OCI-LY7 (cell line): Measurements from ENCODE around the gene UBE2G1. TPM values are rescaled to one million over a fixed set of nuclear protein-coding genes. Genes with fewer than 3 reads are reported as not detected.

Experiments
- BruUV-seq: library from RNA; stranded (reverse); fragments of 400-500 nt; replicated peaks from 2 replicates; lab custom pipeline; 2021; lab: Mats Ljungman, UMichigan
- CTCF ChIA-PET: fragments of 300-600 bp; sonication (Branson Sonifier 250); formaldehyde crosslinking; loops from one replicate; lab custom pipeline; 2022; ENCODE audit warnings: antibody characterized with exemption; ENCODE audit not compliant: unreplicated experiment; lab: Charles Lee
- POLR2A ChIA-PET: fragments of 300-600 bp; sonication (Branson Sonifier 250); formaldehyde crosslinking; loops from one replicate; lab custom pipeline; 2022; ENCODE audit warnings: antibody characterized with exemption; lab: Charles Lee
- DNase-seq: peaks from one replicate; pipeline ENCODE4 v3.0.0-alpha.2; 2015; ENCODE audit warnings: low spot score
- H2AFZ ChIP-seq: fragments of 200-600 bp; sonication (generic), shearing (Covaris generic); 2 replicates; pipeline ENCODE4 v1.6.1; 2014; ENCODE audit warnings: mild to moderate bottlenecking, antibody characterized with exemption, low read length, moderate library complexity
- H3K27ac ChIP-seq: fragments of 200-600 bp; sonication (generic); 2 replicates; pipeline ENCODE4 v1.5.1; 2014; ENCODE audit warnings: mixed run types, low read depth, mild to moderate bottlenecking, moderate library complexity, low read length, inconsistent platforms; ENCODE audit not compliant: poor library complexity, severe bottlenecking
- H3K36me3 ChIP-seq: fragments of 200-600 bp; sonication (generic); 2 replicates; pipeline ENCODE4 v1.6.1; 2014; ENCODE audit warnings: mild to moderate bottlenecking, antibody characterized with exemption, low read length, moderate library complexity, mixed read lengths; ENCODE audit not compliant: insufficient read depth
- H3K4me1 ChIP-seq: fragments of 200-600 bp; sonication (generic); 2 replicates; pipeline ENCODE4 v1.5.1; 2014; ENCODE audit warnings: mild to moderate bottlenecking, low read length; ENCODE audit not compliant: insufficient read depth, poor library complexity, severe bottlenecking
- H3K4me2 ChIP-seq: fragments of 200-600 bp; sonication (generic); 2 replicates; pipeline ENCODE4 v1.6.1; 2014; ENCODE audit warnings: mild to moderate bottlenecking, low read length
- H3K4me3 ChIP-seq: fragments of 200-600 bp; sonication (generic); 2 replicates; pipeline ENCODE4 v1.5.1; 2014; ENCODE audit warnings: mild to moderate bottlenecking, low read depth, low read length; ENCODE audit not compliant: poor library complexity, severe bottlenecking
- H3K79me2 ChIP-seq: fragments of 200-600 bp; sonication (generic); 2 replicates; pipeline ENCODE4 v1.6.1; 2016; ENCODE audit warnings: low read depth, mild to moderate bottlenecking, low read length, moderate library complexity, mixed read lengths; ENCODE audit not compliant: insufficient read depth
- H3K9me2 ChIP-seq: fragments of 200-600 bp; sonication (generic); 2 replicates; pipeline ENCODE4 v1.6.1; 2016; ENCODE audit warnings: mild to moderate bottlenecking, low read length, mixed read lengths; ENCODE audit not compliant: insufficient read depth
- H3K9me3 ChIP-seq: fragments of 200-600 bp; sonication (generic); 2 replicates; pipeline ENCODE4 v1.6.1; 2014; ENCODE audit warnings: mild to moderate bottlenecking, mixed run types, low read length, mixed read lengths
- H4K20me1 ChIP-seq: fragments of 200-600 bp; sonication (generic); 2 replicates; pipeline ENCODE4 v1.6.1; 2014; ENCODE audit warnings: mild to moderate bottlenecking, antibody characterized with exemption, low read length, moderate library complexity, mixed read lengths; ENCODE audit not compliant: insufficient read depth
- EZH2phosphoT487 ChIP-seq: fragments of 200-600 bp; sonication (generic); IDR thresholded peaks from 2 replicates; pipeline ENCODE4 v1.6.1; 2018; ENCODE audit warnings: low read depth, borderline replicate concordance, mild to moderate bottlenecking, mixed run types, antibody characterized with exemption, low read length, moderate library complexity, mixed read lengths
- intact Hi-C: fragments of 100-400 bp; cut with micrococcal nuclease; formaldehyde crosslinking; loops from one replicate; pipeline ENCODE4 v1.10.0; 2022; ENCODE audit not compliant: unreplicated experiment
- total RNA-seq, 2 experiments: library from RNA; depleted of rRNA in 1 of 2; stranded (reverse); fragments of >200 nt in 1 of 2; shearing (Covaris generic) in 1 of 2; gene quantifications; 2 replicates each; pipeline ENCODE4 v1.2.3, GENCODE V29; 2014 to 2022
- TF ChIP-seq, protein P1 (sequence below): fragments of 200-600 bp; sonication (generic); conservative IDR thresholded peaks from 2 replicates; pipeline ENCODE4 v1.5.1; 2014; ENCODE audit warnings: mild to moderate bottlenecking, antibody characterized with exemption, low read length, moderate library complexity, mixed read lengths

Gene UBE2G1
- total RNA-seq, 2 experiments from 2014 or later: 115 to 216 TPM

DNA sequence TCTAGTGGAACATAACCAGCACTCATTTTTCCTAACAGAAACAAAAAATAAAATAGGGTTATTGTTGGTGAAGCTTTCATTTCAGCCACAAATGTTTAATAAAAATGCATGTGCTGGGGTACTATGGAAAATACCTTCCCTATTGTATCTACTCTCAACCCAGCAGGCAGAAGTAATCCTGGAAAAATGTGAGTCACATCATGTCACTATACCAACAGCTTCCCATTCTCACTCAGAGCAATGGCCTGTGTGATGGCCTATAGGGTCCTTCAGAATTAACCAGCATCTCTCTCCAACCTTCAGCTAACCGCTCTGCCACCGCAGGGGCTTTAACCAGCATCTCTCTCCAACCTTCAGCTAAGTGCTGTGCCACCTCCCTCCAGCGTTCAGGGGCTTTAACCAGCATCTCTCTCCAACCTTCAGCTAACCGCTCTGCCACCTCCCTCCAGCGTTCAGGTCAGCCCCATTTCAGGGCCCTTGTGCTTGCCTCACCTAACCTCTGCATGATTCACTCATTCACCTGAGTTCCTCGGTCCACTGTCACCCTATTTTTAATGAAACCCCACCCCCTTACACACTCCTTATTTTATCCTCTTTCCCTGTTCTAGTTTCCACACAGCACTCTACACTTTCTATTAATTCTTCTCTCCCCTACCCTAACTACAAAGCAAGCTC, 34.0 kb downstream of the UBE2G1 start:
- no peak for DNase-seq
- H3K4me2 ChIP-seq: peak overlapping the region; percentile 25
- H2AFZ ChIP-seq: no peak overlapping the region
- peaks cover 17% of the 10 kb centered on the region; the same call in 1 of the 2 replicates for H4K20me1 ChIP-seq
- H3K79me2 ChIP-seq: peaks cover 100% of the 10 kb centered on the region
- intact Hi-C loops: no loop called here
- peak overlapping the region; percentile 20 for H3K27ac ChIP-seq
- H3K4me1 ChIP-seq: peaks cover 45% of the 10 kb centered on the region
- no peak overlapping the region for H3K4me3 ChIP-seq
- no peaks in the 10 kb centered on the region for H3K9me2 ChIP-seq
- peaks cover 61% of the 10 kb centered on the region for H3K36me3 ChIP-seq
- POLR2A ChIA-PET: interaction anchor here (0.5 to 1.1 kb wide), 3 partner anchors 12 to 94 kb away, joined by 3 read pairs; no protein-coding TSS in a partner anchor
- CTCF ChIA-PET: no interaction called here
- TF ChIP-seq, protein P1, sequence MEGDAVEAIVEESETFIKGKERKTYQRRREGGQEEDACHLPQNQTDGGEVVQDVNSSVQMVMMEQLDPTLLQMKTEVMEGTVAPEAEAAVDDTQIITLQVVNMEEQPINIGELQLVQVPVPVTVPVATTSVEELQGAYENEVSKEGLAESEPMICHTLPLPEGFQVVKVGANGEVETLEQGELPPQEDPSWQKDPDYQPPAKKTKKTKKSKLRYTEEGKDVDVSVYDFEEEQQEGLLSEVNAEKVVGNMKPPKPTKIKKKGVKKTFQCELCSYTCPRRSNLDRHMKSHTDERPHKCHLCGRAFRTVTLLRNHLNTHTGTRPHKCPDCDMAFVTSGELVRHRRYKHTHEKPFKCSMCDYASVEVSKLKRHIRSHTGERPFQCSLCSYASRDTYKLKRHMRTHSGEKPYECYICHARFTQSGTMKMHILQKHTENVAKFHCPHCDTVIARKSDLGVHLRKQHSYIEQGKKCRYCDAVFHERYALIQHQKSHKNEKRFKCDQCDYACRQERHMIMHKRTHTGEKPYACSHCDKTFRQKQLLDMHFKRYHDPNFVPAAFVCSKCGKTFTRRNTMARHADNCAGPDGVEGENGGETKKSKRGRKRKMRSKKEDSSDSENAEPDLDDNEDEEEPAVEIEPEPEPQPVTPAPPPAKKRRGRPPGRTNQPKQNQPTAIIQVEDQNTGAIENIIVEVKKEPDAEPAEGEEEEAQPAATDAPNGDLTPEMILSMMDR: no peak
- TF ChIP-seq EZH2phosphoT487: no peak
- H3K9me3 ChIP-seq: no peaks in the 10 kb centered on the region
- TSS peak; percentile 38 for BruUV-seq

DNA sequence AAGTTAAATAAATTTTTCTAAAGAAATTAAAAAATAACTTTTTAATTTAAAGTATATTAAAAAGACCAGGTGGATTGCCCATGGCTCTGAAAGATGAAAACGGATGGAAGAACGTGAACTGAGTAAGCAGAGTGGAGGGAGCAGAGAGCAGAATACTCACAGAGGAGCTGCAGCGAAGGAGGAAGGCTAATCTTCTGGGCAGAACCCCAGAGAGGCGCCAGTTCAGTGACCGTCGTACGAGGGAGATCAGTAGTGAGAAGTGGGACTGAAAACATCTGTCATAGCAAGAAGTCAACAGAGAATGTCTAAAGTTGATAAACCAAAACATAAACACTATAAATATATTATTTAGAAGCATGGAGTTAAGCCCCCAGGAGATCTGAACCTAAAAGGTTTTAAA, 34.9 kb downstream of the UBE2G1 start:
- H3K4me3 ChIP-seq: no peak overlapping the region
- peaks cover 40% of the 10 kb centered on the region for H3K4me1 ChIP-seq
- intact Hi-C loops: no loop called here
- H3K9me2 ChIP-seq: no peaks in the 10 kb centered on the region
- BruUV-seq: no TSS peak
- 0 out of 2 replicates have a peak, but pooled peaks cover 1% of the 10 kb centered on the region for H3K9me3 ChIP-seq
- H3K27ac ChIP-seq: no peak overlapping the region
- peaks cover 14% of the 10 kb centered on the region; the same call in 1 of the 2 replicates for H4K20me1 ChIP-seq
- ChIA-PET POLR2A (interaction anchor here (1.1 kb wide), 2 partner anchors 13 to 20 kb away, joined by 3 read pairs; no protein-coding TSS in a partner anchor), CTCF (no interaction called here)
- no peak overlapping the region for H3K4me2 ChIP-seq
- no peak for TF ChIP-seq EZH2phosphoT487
- TF ChIP-seq, protein P1: no peak
- H3K36me3 ChIP-seq: peaks cover 69% of the 10 kb centered on the region
- H2AFZ ChIP-seq: no peak overlapping the region
- peaks cover 100% of the 10 kb centered on the region for H3K79me2 ChIP-seq
- DNase-seq: no peak

DNA sequence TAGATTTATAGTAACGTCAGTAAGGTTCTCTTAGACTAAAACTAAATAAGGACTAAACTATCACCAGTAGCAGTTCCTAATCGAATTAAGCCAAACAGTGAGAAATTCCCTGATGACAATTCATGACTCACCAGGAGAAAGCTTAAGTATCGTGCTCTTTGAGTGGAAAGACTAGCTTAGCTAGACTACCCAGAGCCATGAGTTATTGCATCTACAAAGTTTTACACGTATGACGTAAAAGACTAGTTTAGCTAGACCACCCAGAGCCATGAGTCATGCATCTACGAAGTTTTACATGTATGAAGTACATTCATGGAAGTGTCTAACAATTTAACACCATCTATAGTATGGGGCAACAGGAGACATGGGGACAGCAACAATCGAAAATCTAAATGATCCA, 36.6 kb downstream of the UBE2G1 start:
- Histone ChIP-seq H2AFZ (no peak overlapping the region), H4K20me1 (peaks cover 18% of the 10 kb centered on the region; the same call in 1 of the 2 replicates), H3K27ac (no peak overlapping the region), H3K4me1 (peaks cover 28% of the 10 kb centered on the region), H3K4me3 (no peak overlapping the region), H3K79me2 (peaks cover 100% of the 10 kb centered on the region), H3K9me3 (peaks cover 15% of the 10 kb centered on the region; the same call in 1 of the 2 replicates), H3K9me2 (no peaks in the 10 kb centered on the region), H3K4me2 (no peak overlapping the region), H3K36me3 (peaks cover 74% of the 10 kb centered on the region)
- intact Hi-C loops: no loop called here
- BruUV-seq: no TSS peak
- CTCF ChIA-PET: no interaction called here
- TF ChIP-seq EZH2phosphoT487: no peak
- TF ChIP-seq, protein P1: no peak
- DNase-seq: no peak
- POLR2A ChIA-PET: interaction anchor here (0.7 kb wide), 1 partner anchor 217 kb away, joined by 5 read pairs; no protein-coding TSS in a partner anchor
